Ectodermal cell (in vitro differentiated cells): ENCODE results near the gene KRTAP10-1.

ENCODE experiments used
- H3K27ac ChIP-seq: 2 replicates; pipeline ENCODE4 v1.7.0; 2013; ENCODE audit warnings: mild to moderate bottlenecking, low read depth, low read length; ENCODE audit not compliant: insufficient read depth, poor library complexity, severe bottlenecking
- H3K27me3 ChIP-seq: 2 replicates; pipeline ENCODE4 v1.7.0; 2013; ENCODE audit warnings: mild to moderate bottlenecking, low read length; ENCODE audit not compliant: insufficient read depth, control insufficient read depth, poor library complexity, severe bottlenecking
- H3K36me3 ChIP-seq: one replicate; pipeline ENCODE4 v1.7.0; 2013; ENCODE audit warnings: low read length; ENCODE audit not compliant: control insufficient read depth, insufficient read depth
- H3K4me1 ChIP-seq: one replicate; pipeline ENCODE4 v1.7.0; 2013; ENCODE audit warnings: low read length; ENCODE audit not compliant: control insufficient read depth, insufficient read depth
- H3K4me3 ChIP-seq: 2 replicates; pipeline ENCODE4 v1.7.0; 2013; ENCODE audit warnings: low read depth, low read length, control low read depth; ENCODE audit not compliant: insufficient read depth
- H3K9me3 ChIP-seq: 2 replicates; pipeline ENCODE4 v1.7.0; 2013; ENCODE audit warnings: mild to moderate bottlenecking, low read length, moderate library complexity; ENCODE audit not compliant: control insufficient read depth
- WGBS, 2 experiments: methylation state at CpG; one replicate each; pipeline ENCODE4 v1.1.7; 2013; ENCODE audit warnings: missing lambda C conversion rate in 2 of 2; 5-methylcytosine and 5-hydroxymethylcytosine counted together

The KRTAP10-1 gene

DNA sequence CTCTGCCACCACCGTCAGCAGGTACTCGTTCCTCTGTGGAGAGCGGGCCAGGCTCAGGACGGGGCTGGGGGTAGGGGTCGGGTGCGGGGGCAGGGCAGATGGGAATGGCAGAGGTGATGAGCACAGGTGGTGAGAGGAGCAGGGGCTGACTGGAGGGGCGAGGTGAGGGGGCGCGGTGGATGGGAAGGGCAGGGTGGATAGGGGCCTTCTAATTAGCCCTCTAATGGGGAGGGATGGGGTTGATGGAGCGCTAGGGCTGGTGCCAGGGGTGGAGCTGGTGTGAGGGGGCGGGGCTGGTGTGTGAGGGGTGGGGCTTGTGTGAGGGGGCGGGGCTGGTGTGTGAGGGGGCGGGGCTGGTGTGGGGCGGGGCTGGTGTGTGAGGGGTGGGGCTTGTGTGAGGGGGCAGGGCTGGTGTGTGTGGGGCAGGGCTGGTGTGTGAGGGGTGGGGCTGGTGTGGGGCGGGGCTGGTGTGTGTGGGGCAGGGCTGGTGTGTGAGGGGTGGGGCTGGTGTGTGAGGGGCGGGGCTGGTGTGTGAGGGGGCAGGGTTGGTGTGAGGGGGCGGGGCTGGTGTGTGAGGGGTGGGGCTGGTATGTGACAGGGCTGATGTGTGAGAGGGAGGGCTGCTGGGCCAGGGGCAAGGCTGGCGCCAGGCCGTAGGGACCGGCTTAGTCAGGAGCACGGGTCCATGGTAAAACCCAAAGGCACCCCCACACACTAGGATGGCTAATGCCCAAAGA lies 5.9 kb downstream of the KRTAP10-1 start:
- 95% methylated on average over 18 to 21 of the region's 21 CpGs for WGBS, 2 experiments
- Histone ChIP-seq H3K27ac (no peak overlapping the region), H3K4me1 (no peaks in the 10 kb centered on the region), H3K36me3 (no peaks in the 10 kb centered on the region), H3K9me3 (no peaks in the 10 kb centered on the region), H3K4me3 (no peak overlapping the region), H3K27me3 (no peaks in the 10 kb centered on the region)

DNA sequence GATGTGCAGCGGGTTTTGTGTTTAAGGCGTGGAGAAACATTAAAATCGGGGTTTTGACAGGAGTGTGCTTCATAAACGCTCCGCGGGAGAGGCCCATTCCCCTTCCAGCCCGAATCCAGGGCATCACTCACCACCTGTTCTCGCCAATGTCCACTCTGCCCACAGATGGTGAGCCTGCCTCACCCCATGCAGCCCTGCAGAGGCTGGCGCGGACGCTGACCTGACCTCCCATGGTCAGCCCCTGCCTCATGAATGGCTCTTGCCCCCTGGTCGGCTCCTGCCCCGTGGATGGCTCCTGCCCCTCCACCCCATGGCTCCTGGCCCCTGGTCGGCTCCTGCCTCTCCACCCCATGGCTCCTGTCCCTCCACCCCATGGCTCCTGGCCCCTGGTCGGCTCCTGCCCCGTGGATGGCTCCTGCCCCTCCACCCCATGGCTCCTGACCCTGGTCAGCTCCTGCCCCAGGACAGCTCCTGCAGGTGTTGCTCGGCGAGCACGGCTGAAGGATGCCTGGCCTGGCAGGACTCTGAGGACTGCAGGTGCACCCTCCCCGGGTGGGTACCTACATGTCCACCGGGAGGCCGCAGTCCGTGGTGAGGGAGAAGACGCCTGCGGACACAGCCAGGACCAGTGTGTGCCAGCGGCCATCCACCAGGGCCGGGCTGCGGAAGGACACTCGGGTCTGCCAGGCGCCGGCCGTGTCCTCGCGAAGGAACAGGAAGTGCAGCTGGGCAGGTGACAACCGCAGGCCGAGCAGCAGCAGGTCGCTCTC lies 6.7 kb downstream of the KRTAP10-1 start:
- WGBS, 2 experiments: 93 to 94% methylated on average over 37 of the region's 37 CpGs

DNA sequence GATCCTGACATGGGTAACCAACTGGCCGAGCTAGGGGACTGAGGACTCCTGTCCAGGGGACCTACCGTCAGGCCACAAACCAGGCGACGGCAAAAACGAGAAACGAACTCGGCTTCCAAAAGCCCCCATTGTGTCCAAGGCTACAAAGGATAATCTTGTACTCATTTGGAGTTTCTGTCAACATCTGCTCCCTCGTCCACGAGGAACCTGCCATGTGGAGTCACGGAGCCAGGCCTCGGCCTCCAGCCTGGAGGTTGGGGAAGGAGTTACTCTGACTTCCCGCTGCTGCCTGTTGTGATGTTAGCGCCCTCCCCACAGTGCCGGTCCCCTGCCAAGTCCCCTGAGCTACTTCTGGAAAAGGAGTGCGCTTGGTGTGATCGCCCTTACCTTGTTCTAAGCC lies 7.3 kb downstream of the KRTAP10-1 start:
- Histone ChIP-seq H3K4me3 (no peak overlapping the region), H3K4me1 (no peaks in the 10 kb centered on the region), H3K36me3 (no peaks in the 10 kb centered on the region), H3K27me3 (no peaks in the 10 kb centered on the region), H3K27ac (no peak overlapping the region), H3K9me3 (no peaks in the 10 kb centered on the region)
- WGBS, 2 experiments: 89% methylated on average over 16 of the region's 16 CpGs

More for the DNA sequence above, 6.7 kb downstream of the KRTAP10-1 start:
- Histone ChIP-seq H3K4me1 (no peaks in the 10 kb centered on the region), H3K4me3 (no peak overlapping the region), H3K9me3 (no peaks in the 10 kb centered on the region), H3K27ac (no peak overlapping the region), H3K27me3 (no peaks in the 10 kb centered on the region), H3K36me3 (no peaks in the 10 kb centered on the region)

DNA sequence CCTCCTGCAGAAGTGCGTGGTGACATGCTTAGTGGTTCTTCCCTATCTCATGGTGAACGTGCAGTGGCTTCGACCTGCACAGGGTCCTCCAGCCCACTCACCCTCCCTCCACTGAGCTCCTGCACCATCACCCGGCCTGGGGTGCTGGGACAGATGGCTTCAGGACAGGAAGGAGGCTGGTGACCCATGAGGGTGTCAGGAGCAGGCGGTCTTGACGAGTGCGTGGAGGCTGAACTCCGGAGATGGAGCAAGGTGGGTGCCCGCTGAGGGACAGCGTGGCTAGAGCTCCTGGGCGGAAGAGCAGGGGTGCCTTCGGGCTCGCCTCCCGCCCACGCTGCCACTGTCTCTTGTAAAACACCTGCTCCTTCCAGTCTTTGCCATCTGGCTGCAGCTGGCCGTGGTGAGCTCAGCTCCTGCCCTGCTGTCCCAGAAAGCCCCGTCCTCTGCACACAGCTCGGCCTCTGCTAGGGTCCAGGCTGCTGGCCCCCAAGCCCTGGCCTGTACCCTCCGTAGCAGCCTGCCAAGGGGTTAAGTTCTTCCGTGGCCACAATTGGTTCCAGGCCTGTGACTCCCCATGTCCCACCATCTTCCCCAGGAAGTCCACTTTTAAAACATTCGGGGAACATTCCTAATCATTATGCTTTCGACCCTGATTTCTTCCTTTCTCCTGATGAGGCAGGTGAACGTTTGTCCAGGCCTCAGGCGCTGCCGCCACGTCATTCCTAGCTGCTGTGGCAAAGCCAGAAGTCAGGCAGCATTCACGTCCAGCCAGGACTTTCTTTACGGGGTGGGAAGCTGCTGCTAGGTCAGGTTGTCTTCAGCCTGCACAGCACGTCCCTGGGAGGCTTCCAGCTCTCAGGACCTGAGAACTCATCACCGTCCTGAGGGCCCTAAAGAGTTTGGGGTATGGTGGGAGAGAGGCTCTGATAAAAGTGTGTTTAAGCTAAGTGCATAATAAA lies 8.1 kb downstream of the KRTAP10-1 start:
- no peaks in the 10 kb centered on the region for H3K27me3 ChIP-seq
- H3K9me3 ChIP-seq: no peaks in the 10 kb centered on the region
- no peaks in the 10 kb centered on the region for H3K4me1 ChIP-seq
- 92 to 95% methylated on average over 30 of the region's 30 CpGs for WGBS, 2 experiments
- no peak overlapping the region for H3K4me3 ChIP-seq
- H3K36me3 ChIP-seq: no peaks in the 10 kb centered on the region
- H3K27ac ChIP-seq: no peak overlapping the region

DNA sequence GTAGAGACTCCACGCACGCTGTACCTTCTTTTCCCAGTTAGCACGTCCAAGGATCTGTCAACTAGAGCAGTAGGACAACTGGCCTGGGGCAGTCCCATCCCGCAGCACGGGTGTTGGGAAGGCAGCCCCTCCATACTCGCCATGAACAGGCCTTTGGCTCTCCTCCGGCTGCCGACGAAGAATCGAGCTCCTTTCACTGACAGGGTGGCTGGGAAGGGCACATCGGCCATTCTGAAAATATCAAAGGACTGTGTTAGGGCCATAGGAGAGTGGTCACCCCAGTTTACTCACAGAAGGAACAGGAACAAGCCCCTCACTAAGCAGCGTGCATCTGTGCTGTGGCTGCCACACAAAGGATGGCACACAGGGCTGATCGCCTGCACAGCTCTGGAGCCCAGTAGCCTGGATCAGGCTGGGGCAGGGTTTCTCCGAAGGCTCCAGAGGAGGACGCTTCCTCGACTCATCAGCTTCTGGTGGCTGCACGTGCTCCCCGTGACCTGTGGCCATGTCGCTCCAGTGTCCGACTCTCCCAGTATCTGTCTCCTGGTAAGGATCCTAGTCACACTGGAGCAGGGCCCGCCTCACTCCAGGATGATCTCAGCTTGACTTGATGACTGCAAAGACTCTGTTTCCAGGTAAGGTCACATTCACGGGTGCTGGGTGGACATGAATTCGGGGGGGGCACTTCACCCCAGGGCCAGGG lies 8.9 kb downstream of the KRTAP10-1 start:
- Histone ChIP-seq H3K27me3 (no peaks in the 10 kb centered on the region), H3K4me1 (no peaks in the 10 kb centered on the region), H3K36me3 (no peaks in the 10 kb centered on the region), H3K27ac (no peak overlapping the region), H3K4me3 (no peak overlapping the region), H3K9me3 (no peaks in the 10 kb centered on the region)
- WGBS, 2 experiments: 94 to 95% methylated on average over 23 of the region's 23 CpGs

DNA sequence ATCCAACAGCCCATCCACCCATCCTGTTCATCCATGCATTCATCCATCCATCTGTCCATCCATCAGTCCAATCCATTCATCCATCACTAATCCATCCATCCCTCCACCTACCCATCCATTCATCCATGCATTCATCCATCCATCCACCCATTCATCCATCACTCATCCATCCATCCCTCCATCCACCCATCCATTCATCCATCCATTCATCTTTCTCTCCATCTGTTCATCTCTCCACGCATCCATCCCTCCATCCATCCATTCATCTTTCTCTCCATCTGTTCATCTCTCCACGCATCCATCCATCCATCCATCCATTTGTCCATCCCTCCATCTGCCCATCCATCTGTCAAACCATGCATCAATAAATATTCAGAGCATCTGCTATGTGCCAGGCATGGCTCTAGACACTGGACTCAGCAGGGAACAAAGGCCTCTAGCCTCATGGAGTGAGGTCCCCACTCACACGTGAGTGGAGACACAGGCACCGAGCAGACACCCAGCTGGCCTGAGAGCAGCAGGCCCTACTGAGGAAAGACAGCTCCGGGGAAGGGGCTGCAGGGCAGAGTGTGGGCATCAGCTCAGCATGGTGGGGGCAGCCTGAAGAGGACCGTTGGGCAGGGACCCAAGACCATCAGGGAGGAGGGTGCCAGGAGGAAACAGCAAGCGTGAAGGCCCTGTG lies 9.6 kb downstream of the KRTAP10-1 start:
- Histone ChIP-seq H3K27me3 (no peaks in the 10 kb centered on the region), H3K4me1 (no peaks in the 10 kb centered on the region), H3K36me3 (no peaks in the 10 kb centered on the region), H3K4me3 (no peak overlapping the region), H3K27ac (no peak overlapping the region), H3K9me3 (no peaks in the 10 kb centered on the region)
- 93 to 94% methylated on average over 7 of the region's 7 CpGs for WGBS, 2 experiments

DNA sequence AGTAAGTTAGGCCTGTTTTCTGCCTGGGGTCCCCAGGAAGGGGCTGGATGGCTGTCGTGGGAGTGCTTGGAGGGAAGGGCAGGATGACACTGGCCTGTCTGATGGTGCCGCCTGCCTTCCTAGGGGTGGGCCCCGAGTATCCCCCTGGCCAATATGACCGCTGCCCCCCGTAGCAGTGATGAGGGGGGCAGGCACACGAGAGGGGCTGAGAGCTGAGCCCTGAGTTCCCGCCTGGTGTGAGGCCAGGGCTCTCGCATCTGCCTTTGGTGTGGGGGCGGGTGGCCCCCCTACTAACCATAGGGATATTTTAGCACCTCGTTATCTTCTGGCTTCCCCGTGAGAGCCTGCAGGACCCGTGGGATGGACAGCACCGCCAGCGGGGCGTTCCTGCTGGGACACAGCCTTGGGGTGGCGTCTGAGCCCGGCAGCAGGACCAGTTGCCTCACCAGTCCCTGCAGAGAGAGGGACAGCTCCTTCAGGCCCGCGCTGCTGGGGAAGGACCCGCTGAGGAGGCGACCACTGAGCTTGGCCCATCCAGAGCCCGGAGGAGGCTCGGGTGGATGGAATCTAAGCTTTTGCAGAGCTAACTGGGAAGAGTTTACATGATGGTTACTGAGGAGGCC lies 10.4 kb downstream of the KRTAP10-1 start:
- 93% methylated on average over 23 of the region's 23 CpGs for WGBS, 2 experiments
- Histone ChIP-seq H3K36me3 (no peaks in the 10 kb centered on the region), H3K9me3 (no peaks in the 10 kb centered on the region), H3K27me3 (no peaks in the 10 kb centered on the region), H3K27ac (no peak overlapping the region), H3K4me1 (no peaks in the 10 kb centered on the region), H3K4me3 (no peak overlapping the region)

DNA sequence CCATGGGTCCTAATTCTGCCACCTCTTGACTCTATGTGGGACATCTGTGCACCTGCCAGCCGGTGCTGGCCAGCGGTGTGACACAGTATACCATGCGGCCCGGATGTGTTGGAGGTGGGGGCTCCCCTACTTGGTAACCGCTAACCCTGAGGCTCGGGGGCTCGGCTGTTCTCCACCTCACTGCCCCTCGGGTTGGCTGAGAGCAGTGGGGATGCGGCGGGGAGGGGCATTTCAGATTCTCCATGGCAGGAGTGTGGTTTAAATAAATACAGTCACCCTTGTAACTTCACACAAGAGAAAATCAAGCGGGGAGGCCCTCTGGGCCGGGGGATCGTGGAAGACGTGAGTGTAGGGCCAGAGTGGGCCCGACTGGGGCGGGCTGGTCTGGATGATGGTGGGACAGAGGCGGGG lies 11.0 kb downstream of the KRTAP10-1 start:
- WGBS, 2 experiments: 94 to 95% methylated on average over 15 to 17 of the region's 17 CpGs
- Histone ChIP-seq H3K4me1 (no peaks in the 10 kb centered on the region), H3K36me3 (no peaks in the 10 kb centered on the region), H3K4me3 (no peak overlapping the region), H3K9me3 (no peaks in the 10 kb centered on the region), H3K27me3 (no peaks in the 10 kb centered on the region), H3K27ac (no peak overlapping the region)

DNA sequence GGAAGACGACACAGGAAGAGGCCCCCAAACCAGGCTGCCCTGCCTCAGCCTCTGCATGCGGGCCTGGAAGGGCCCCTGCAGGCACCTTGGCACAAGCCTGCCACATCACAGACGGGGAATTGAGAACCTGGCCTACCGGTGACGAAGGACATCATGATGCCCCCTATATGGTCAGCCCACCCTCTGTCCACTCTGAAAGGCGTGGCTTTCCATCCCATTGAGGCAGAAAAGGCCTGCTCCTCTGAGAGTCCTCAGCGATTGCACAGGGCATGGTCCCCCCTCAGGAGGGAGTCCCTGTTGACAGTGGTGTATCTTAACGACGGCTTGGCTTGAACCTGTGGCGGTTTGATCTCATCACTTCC lies 11.4 kb downstream of the KRTAP10-1 start:
- 92 to 93% methylated on average over 10 of the region's 10 CpGs for WGBS, 2 experiments
- no peak overlapping the region for H3K4me3 ChIP-seq
- no peak overlapping the region for H3K27ac ChIP-seq
- no peaks in the 10 kb centered on the region for H3K36me3 ChIP-seq
- no peaks in the 10 kb centered on the region for H3K9me3 ChIP-seq
- H3K27me3 ChIP-seq: no peaks in the 10 kb centered on the region
- no peaks in the 10 kb centered on the region for H3K4me1 ChIP-seq
